Ishikawa (cell line): ENCODE measurements around the gene GNPDA1.

Experiments
- CEBPB ChIP-seq: IDR thresholded peaks from 2 replicates; pipeline ENCODE4 v1.6.1; 2012
- CREB1 ChIP-seq: IDR thresholded peaks from 2 replicates; pipeline ENCODE4 v1.6.1; 2012; ENCODE audit warnings: low read depth
- EGR1 ChIP-seq: IDR thresholded peaks from 2 replicates; pipeline ENCODE4 v1.6.1; 2012
- EP300 ChIP-seq: IDR thresholded peaks from 2 replicates; pipeline ENCODE4 v1.6.1; 2012; ENCODE audit warnings: borderline replicate concordance
- FOXM1 ChIP-seq: IDR thresholded peaks from 2 replicates; pipeline ENCODE4 v1.6.1; 2012; ENCODE audit warnings: low read depth, borderline replicate concordance
- RAD21 ChIP-seq: IDR thresholded peaks from 2 replicates; pipeline ENCODE4 v1.6.1; 2012; ENCODE audit warnings: low read depth
- YY1 ChIP-seq: IDR thresholded peaks from 2 replicates; pipeline ENCODE4 v1.6.1; 2012; ENCODE audit warnings: low read depth

GRCh38 chr5:141995656-141996055, 17.2 kb downstream of the GNPDA1 start:
- no peak for TF ChIP-seq RAD21
- no peak for TF ChIP-seq YY1
- TF ChIP-seq EGR1 = no peak
- TF ChIP-seq EP300 = no peak
- TF ChIP-seq CEBPB = no peak
- TF ChIP-seq FOXM1 = no peak
- TF ChIP-seq CREB1 = no peak
